HG03039 (cell line): ENCODE measurements around the gene TMEM232.
"Not testable (repeated sequence)": the region's sequence is repeated elsewhere in the genome, so short reads cannot be mapped to it uniquely, and the experiment has no call there.

ENCODE experiments used
- ATAC-seq: cut with Tn5 transposase; IDR thresholded peaks from one replicate; pipeline ENCODE4 v1.9.1; 2021; ENCODE audit warnings: mild to moderate bottlenecking, moderate library complexity; ENCODE audit not compliant: unreplicated experiment

The TMEM232 gene

DNA sequence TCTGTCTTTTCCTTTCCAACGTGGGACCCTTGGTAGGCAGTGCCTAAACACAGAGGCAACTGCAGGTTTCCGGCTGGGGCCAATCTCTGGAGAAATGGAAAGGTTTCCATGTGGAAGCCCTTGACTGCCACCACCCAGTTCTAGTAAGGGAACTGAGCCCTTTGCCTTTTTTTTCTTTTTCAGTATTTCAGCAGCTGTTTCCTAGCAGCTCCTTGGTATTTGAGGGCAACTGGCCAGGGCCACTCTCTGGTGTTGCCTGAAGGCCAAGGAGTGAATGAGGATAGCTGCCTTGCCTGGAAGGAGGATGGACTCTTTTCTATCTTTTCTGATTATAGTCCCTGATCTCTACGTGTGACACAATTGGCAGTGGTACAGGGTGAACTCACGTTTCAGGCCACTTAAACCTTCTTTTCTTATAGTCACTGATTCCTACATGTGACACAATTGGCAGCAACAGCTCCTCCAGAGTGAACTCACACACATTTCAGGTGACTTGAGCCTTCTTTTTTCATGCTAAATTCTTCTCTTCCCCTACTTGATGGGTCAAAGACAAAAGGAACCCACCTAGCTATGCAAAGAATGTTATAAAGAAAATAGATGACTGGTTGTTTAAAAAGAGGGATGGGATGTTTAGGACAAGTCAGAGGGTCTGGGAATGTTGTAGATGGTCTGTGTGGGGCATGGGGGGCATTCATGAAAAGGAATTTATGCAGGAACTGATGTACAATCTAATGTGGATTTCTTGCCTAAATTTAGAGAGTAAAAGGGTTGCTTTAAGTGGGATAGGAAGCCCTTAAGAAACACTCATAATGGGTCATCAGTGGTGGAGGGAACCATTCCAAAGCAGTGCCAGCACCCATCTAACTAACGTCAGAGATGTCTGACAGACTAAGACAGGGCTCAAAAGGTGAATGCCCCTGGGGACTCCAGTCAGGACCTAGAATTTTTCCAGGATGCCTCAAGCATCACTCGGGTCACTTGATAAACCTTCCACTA lies 190.1 kb downstream of the TMEM232 start:
- no peak for ATAC-seq

- not testable (repeated sequence) for ATAC-seq
These were observed 191.3 kb downstream of the TMEM232 start for GRCh38 chr5:110535146-110535545.

GRCh38 chr5:110525762-110526161 lies 200.7 kb downstream of the TMEM232 start:
- no peak for ATAC-seq

DNA sequence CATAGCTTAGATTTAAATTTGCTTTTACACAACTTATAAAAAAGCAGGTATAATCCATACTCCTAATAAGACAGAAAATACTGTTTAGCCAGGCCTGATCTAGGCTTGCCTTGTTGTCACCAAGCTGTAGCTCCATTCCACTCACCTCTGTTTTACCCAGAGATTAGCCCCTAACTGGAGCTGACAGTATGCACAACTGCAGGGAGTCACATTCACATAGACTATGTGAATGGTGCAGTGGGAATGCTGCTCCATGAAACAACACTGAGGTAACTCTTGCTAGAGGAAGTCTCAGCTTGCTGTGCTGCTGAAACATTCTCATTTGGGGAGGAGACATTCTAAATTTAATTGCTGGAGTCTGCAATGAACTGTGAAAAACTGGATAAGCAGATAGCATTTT lies 209.1 kb downstream of the TMEM232 start:
- no peak for ATAC-seq

DNA sequence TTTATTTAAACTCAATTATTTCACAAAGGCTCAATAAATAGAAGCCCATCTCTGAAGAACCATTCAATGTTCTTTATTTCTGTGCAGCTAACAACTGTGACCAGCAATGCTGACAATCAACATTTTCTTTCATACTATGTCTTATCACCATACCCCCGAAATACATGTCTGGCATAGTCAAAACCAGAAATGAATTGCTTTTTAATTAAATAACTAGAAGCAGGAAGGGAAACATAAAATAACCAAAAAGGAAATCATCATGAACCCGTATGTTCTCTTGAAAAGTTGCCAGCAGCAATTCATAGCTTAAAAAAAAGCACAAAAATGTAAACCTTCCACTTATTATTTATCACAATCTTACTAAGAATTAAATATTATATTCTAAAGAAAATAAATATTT lies 212.4 kb downstream of the TMEM232 start:
- ATAC-seq, result no peak

DNA sequence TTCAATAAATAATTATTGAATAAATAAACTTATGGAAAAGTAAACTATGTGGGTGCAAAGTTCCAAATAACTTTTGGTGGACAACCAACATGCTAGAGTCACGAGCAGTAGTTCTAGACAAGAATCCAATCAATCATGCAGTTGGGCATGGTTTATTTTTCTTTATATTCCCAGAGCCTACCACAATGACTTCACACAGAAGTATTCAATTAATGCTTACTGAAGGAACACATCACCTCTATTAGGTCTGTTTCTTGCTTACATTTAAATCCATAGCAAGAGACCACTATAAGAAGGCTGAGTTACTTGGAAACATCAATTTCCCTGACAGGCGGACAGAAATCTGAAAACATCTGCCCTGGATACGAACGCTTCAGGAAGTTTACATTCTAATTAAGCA lies 214.2 kb downstream of the TMEM232 start:
- no peak for ATAC-seq

- no peak for ATAC-seq
These were observed 216.3 kb downstream of the TMEM232 start for GRCh38 chr5:110510146-110510545.

- ATAC-seq, result no peak
These were observed 218.5 kb downstream of the TMEM232 start for GRCh38 chr5:110507972-110508371.

DNA sequence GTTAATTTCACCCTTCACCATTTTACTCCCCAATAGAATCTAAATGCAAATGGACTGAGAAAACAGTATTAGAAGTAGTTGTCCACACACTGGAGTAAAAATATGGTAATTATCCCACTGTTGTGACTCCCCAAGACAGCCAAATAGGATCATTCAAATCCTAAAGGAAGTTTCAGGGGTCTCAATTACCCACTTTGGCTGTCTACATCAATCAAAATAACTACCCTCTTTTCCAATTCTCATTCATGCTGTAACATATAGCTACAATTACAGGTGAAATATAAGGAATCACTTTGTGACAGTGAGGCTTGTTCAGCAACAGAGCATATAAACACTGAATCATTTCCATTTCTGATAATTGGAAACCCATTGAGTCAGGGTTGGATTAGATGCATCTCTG lies 220.1 kb downstream of the TMEM232 start:
- no peak for ATAC-seq

- no peak for ATAC-seq
These were observed 230.2 kb downstream of the TMEM232 start for GRCh38 chr5:110496276-110496675.

DNA sequence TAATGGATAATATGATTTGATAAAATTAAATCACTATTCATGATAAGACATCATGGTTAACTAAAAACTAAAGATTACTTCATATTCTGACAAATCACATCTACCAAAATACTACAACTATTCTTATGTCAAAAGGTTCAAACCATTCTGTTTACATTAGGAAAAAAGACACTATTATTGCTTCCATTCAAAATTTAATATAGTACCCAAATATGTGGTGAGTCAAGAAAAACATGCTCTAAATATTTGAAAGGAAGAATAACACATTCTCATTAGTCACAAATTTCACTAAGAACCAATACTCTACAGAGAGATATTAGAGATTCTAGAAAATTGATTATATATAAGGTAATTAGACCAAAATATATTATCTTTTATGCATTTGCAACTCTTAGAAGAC lies 234.0 kb downstream of the TMEM232 start:
- no peak for ATAC-seq

DNA sequence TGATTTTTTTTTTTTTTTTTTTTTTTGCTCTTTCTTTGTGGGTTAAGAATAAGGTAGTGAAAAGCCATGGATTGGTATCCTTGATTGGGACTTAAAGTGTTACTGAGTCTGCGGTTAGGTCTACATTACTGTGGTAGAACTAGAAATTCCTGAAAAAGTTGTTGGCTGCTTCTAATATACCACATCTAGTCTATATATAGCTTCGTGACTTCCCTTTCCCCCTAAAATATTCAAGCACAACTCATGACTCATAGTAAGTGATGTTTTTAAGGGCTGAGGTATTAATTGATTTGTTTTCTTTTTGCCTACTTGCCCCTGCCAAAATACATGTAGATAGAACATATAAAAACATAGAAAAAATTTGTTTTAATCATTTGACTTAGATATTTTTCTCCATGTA lies 247.6 kb downstream of the TMEM232 start:
- no peak for ATAC-seq

- ATAC-seq, result no peak
These were observed 248.6 kb downstream of the TMEM232 start for GRCh38 chr5:110477911-110478310.

- ATAC-seq, result no peak
These were observed 250.3 kb downstream of the TMEM232 start for GRCh38 chr5:110476164-110476563.

GRCh38 chr5:110475529-110475928 lies 250.9 kb downstream of the TMEM232 start:
- ATAC-seq, result no peak

DNA sequence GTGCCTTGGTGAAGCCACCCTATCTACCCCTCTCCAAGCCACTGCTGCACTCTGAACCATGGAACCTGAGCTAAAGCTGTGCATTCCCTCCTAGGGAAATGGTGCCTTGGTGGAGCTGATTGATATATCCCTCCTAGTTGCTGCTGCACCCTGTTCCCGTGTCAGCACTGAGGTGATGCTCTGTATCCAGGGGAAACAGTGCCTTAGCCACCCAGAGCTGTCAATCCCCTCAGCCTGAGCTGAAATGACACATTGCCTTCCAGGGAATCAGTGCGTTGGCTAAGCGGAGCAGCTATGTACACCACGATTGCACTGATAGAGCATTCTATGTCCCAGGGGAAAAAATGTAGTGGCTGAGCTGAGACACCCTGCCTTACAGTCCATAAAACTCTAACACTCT lies 257.0 kb downstream of the TMEM232 start:
- no peak for ATAC-seq

GRCh38 chr5:110463106-110463505 lies 263.4 kb downstream of the TMEM232 start:
- ATAC-seq, result no peak

DNA sequence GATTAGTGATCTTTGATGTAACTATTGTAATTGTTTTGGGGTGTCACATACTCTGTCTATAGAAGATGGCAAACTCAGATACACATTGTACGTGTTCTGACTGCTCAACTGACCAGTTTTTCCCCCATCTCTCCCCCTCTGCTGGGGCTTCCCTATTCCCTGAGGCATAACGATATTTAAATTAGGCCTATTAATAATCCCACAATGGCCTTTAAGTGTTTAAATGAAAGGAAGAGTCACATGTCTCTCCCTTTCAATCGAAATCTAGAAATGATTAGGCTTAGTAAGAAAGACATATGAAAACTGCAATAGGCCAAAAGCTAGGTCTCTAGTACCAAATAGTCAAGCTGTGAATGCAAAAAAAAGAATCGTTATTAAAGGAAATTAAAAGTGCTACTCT lies 265.6 kb downstream of the TMEM232 start:
- ATAC-seq, result no peak

GRCh38 chr5:110458313-110458712 lies 268.2 kb downstream of the TMEM232 start:
- no peak for ATAC-seq

DNA sequence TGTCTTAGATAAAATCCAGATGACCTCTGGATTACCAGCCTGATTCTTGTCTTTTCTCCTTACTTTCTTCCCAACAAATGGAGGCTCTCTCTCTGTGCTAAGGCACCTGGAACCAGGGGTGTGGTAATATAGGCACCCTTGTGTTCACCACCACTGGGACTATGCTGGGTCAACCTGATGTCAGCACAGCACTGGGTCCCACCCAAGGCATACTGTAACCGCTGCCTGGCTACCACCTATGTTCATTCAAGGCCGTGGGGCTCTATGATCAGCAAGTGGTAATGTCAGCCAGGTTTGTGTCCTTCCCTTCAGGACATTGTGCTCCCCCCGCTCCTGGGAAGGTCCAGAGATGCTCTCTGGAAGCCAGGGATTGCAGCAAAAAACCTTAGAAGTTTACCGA lies 283.6 kb downstream of the TMEM232 start:
- no peak for ATAC-seq

DNA sequence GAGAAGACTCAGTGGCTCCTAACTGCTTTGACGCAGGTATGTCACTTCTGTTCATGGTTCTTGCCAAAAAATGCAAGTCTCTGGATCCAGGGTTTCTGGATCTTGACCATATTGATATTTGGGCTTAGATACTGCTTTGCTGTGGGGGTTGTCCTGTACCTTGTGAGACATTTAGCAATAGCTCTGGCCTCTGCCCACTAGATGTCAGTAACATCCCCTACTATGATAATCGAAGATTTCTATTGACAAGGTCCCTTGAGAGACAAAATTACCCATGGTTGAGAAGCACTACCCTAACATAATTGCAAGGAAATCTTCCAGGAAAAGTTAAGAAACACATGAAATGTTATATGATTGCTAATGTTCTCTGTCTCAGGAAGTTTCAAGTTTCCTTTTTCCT lies 285.4 kb downstream of the TMEM232 start:
- peak; percentile 74 for ATAC-seq

GRCh38 chr5:110440058-110440457 lies 286.4 kb downstream of the TMEM232 start:
- ATAC-seq, result no peak

GRCh38 chr5:110439296-110439695 lies 287.2 kb downstream of the TMEM232 start:
- no peak for ATAC-seq
